Myometrial cell (primary cell): ENCODE measurements around the gene PBRM1. TPM values are rescaled to one million over a fixed set of nuclear protein-coding genes. Genes with fewer than 3 reads are reported as not detected.

ENCODE experiments used
- total RNA-seq: library from RNA; depleted of rRNA; stranded (reverse); fragments of >200 nt; gene quantifications from 2 replicates; pipeline ENCODE4 v1.2.3, GENCODE V29; 2015

The PBRM1 gene
- 22.5 and 28.5 TPM in 2 replicates for total RNA-seq

GRCh38 chr3:52685709-52686691 is at the start of gene PBRM1, which contains the start of gene GNL3:
PBRM1 (minus strand) TSS chr3:52685913.
GNL3 (plus strand) TSS chr3:52686032; CDS start chr3:52686093, 61 bp downstream.

GRCh38 chr3:52705688-52706686 is 20.3 kb upstream of the PBRM1 start, which contains the start of the genes GLT8D1 and SPCS1:
GLT8D1 (minus strand) TSS chr3:52705791; CDS start chr3:52700460, 5,331 bp downstream.
SPCS1 (plus strand) TSS chr3:52706106; CDS start chr3:52706247, 141 bp downstream.

GRCh38 chr3:52536369-52537164 is 149.1 kb downstream of the PBRM1 start, which contains the start of gene UQCC5:
UQCC5 (plus strand) TSS chr3:52536605; CDS start chr3:52536756, 151 bp downstream.

GRCh38 chr3:52533623-52534280 is 152.0 kb downstream of the PBRM1 start, which contains the start of gene NT5DC2:
NT5DC2 (minus strand) TSS chr3:52533857; CDS start chr3:52533737, 120 bp downstream.

Other genes with a start within 250 kb of the PBRM1 start
- gene SEMA3G, start 240.8 kb downstream of the PBRM1 start, total RNA-seq, result not detected in 2 replicates
- gene TNNC1, start 231.9 kb downstream of the PBRM1 start, total RNA-seq, result not detected in 2 replicates
- gene NISCH, start 230.3 kb downstream of the PBRM1 start, total RNA-seq, result 26.5 and 34.7 TPM in 2 replicates
- 0.86 and 1.9 TPM in 2 replicates for gene STAB1, start 190.6 kb downstream of the PBRM1 start, total RNA-seq
- 205 and 221 TPM in 2 replicates for gene NT5DC2, start 152.1 kb downstream of the PBRM1 start, total RNA-seq
- 1.4 and 3.5 TPM in 2 replicates for gene UQCC5, start 149.3 kb downstream of the PBRM1 start, total RNA-seq
- 94.5 and 114 TPM in 2 replicates for gene GNL3, start 119 bp upstream of the PBRM1 start, total RNA-seq
- 103 and 120 TPM in 2 replicates for gene GLT8D1, start 19.9 kb upstream of the PBRM1 start, total RNA-seq
- 219 and 289 TPM in 2 replicates for gene SPCS1, start 20.2 kb upstream of the PBRM1 start, total RNA-seq
- 11.8 and 18.1 TPM in 2 replicates for gene NEK4, start 85.0 kb upstream of the PBRM1 start, total RNA-seq
- gene ITIH1, start 91.7 kb upstream of the PBRM1 start, total RNA-seq, result not detected in 2 replicates
- not detected in 2 replicates for gene ITIH3, start 108.9 kb upstream of the PBRM1 start, total RNA-seq
- gene ITIH4, start 144.8 kb upstream of the PBRM1 start, total RNA-seq, result 0.29 TPM in 1 of 2 replicates, not detected in the other
- gene MUSTN1, start 149.1 kb upstream of the PBRM1 start, total RNA-seq, result not detected in 2 replicates
- 13.6 and 31.7 TPM in 2 replicates for gene STIMATE, start 211.6 kb upstream of the PBRM1 start, total RNA-seq